Central memory CD4-positive, alpha-beta T cell (primary cell): Measurements from ENCODE around the gene NANOS1.

Experiments used
- DNase-seq: peaks from one replicate; pipeline ENCODE4 v3.0.0; 2022

NANOS1 gene

GRCh38 chr10:119061926-119062325 lies 32.4 kb downstream of the NANOS1 start:
- DNase-seq, result no peak

DNA sequence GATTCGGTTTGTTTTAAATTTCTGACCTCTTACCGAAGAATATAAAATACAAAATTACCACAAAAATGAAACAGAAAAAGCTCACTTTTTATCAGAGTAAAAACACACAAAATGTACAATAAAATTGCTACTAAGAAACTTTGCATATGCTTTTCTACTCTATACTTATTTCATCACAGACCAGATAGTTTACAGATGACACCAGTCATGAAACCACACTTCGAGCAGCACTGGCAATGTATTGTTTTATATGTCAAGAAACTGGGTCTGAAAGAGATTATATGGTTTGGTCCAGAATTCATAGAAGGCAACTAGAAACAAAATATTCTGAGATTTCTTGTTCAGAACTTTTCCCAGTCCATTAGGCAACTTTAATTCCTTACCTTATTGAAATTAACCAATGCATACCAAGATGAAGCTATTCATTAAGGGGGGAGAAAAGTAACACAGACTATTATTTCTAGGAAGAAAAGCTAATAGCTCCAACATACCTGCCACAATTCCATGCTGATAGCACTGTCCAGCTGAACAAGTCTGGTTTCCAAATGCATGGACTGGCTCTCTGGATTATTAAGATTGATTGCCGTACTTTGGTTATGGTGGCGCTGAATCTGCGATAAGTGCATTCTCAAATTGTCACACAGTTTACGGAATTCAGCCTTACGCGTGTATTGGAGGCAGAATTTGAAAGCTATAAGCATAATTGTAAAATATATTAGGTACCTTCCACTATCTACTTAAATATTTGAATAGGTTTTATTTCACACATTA lies 41.1 kb downstream of the NANOS1 start:
- DNase-seq, result no peak

GRCh38 chr10:119073584-119073983 lies 44.1 kb downstream of the NANOS1 start:
- DNase-seq, result no peak

DNA sequence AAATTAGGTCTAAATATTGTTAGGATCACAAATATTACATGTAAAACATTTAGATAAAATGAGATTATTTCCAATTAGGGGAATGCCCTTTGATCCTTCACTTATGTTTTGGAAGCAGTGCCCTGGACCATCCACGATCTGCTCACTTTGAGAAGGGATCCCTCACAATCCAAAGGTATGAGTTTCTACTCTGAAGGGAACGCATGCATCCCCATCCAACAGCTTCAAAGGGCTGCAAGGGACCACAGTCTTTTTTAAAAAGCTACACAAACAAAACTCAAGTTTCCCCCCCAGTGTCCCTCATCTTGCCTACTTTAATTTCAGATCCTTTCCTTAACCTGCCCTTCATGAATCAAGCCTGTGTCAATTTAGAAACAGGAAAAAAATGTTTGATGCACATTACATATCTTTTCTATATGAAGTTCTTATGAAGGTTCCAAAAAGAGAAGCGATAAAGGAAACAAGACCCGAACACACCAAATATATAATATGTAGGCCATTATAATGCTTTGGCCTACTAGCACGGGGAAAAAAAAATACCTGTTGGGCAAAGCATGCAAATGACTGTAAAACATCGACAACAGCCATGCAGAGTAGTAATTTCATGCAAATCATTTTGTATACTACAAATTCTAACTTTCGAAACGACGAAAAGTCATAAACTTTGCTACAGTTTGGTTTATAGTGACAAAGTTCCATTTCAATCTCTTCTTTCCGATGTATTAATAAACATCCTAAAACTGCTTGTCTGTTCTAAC lies 49.1 kb downstream of the NANOS1 start:
- DNase-seq, result no peak

DNA sequence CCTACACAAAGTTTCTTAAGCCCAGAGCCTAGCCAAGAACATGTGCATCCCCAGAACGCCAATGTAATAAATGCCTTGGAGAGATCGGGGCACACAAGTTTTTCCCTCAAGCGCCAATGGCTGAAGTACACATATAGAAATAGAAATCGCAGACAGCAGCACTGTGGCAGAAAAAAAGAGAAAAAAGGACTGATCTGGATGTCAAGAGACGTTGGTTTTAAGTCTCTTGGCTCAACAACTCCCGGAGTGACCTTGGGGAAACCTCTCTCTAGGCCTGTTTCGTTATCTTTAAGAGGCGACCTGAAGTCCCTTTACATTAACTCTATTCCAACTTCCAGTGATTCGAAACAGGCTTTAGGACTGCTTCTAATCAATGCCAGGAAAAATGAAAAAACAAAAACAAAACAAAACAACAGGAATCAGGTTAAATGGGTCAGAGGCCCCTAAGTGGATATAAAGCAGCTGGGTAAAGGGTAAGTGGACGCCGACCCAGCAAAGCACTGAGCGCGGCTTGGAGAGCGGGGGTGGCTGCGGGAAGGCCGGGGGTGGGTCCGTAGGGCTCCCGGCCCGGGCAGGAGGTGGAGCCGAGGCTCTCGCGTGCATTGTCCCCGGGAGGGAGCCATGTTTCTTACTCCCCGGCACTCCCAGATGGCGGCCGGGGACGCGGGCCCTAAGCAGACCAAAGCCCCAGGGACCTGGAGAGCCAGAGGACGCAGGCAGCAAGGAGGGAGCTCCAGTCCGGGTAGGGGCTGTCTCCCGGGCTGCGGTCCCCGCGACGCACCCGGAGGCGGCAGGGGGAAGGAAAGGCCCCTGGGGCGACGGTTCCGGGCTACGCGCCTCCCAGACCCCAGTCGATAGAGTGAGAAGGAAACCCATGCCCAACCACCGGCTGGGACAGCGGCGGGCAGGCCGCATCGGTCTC lies 50.3 kb downstream of the NANOS1 start:
- peak; percentile 62 for DNase-seq

GRCh38 chr10:119080521-119081259 lies 51.2 kb downstream of the NANOS1 start, which contains the start of gene EIF3A:
Gene EIF3A, minus strand, starts transcription at chr10:119080817. Its CDS starts 141 bp downstream, at chr10:119080676.
- DNase-seq, result peak; percentile 90
